ENCODE results near the gene ARAF. TPM values are rescaled to one million over a fixed set of nuclear protein-coding genes. Genes with fewer than 3 reads are reported as not detected.
"Not testable (repeated sequence)": the region's sequence is repeated elsewhere in the genome, so short reads cannot be mapped to it uniquely, and the experiment has no call there.

ARAF gene
- total RNA-seq, 1 donor from 2014 or later: 44.0 TPM

DNA sequence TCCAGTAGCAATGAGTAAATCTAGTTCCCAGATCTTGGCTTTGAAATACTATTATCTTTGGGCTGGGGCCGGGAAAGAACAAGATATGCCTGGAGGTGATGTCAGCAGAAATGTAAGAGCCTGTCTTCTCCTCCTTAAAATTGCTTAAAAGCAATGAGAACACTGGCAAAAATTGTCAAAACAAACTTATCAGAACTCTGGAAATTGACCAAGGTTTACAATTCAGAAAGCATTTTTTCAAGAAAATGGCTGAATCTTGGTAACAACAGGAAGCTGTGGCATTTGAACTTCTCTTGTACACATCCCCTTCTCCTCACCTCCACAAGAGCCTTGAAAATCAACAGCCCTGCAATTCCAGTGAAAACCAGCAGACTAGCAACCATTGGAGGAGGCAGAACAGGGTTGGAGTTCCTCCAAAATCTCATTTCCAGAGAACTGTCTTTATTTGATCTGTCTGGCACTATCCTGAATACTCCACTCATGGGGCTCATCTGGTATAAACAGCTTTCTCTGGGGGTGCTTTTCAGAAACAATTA, 34.8 kb downstream of the ARAF start:
- Histone ChIP-seq H3K79me2 (ENCODE audit: insufficient read depth, low read length) (no peaks in the 10 kb centered on the region), H3K4me3 (ENCODE audit: insufficient read depth, low read depth, low read length) (no peak overlapping the region), H3K4me1 (ENCODE audit: insufficient read depth, low read length) (peaks cover 3% of the 10 kb centered on the region), H3K9ac (ENCODE audit: low read length) (peak overlapping the region; percentile 43), H3K36me3 (ENCODE audit: insufficient read depth, low read length) (no peaks in the 10 kb centered on the region), H2AFZ (ENCODE audit: low read depth, low read length) (no peak overlapping the region), H3K27ac (ENCODE audit: low read depth, low read length) (peak overlapping the region; percentile 61), H4K20me1 (ENCODE audit: insufficient read depth, low read length) (no peaks in the 10 kb centered on the region), H3K27me3 (ENCODE audit: insufficient read depth, low read length) (no peaks in the 10 kb centered on the region), H3K9me3 (ENCODE audit: insufficient read depth, low read depth, low read length) (no peaks in the 10 kb centered on the region), H3K4me2 (ENCODE audit: low read length) (no peak overlapping the region)
- TF ChIP-seq, protein P1, sequence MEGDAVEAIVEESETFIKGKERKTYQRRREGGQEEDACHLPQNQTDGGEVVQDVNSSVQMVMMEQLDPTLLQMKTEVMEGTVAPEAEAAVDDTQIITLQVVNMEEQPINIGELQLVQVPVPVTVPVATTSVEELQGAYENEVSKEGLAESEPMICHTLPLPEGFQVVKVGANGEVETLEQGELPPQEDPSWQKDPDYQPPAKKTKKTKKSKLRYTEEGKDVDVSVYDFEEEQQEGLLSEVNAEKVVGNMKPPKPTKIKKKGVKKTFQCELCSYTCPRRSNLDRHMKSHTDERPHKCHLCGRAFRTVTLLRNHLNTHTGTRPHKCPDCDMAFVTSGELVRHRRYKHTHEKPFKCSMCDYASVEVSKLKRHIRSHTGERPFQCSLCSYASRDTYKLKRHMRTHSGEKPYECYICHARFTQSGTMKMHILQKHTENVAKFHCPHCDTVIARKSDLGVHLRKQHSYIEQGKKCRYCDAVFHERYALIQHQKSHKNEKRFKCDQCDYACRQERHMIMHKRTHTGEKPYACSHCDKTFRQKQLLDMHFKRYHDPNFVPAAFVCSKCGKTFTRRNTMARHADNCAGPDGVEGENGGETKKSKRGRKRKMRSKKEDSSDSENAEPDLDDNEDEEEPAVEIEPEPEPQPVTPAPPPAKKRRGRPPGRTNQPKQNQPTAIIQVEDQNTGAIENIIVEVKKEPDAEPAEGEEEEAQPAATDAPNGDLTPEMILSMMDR (IDR thresholded peaks at IDR 0.05; ENCODE audit: insufficient read depth, low read depth, low read length): no peak
- TF ChIP-seq EZH2 (IDR thresholded peaks at IDR 0.05; ENCODE audit: insufficient read depth, low read length): no peak
- FAIRE-seq (peak; percentile 93), DNase-seq (ENCODE audit: low read depth) (peak; percentile 79)
- Mint-ChIP-seq H3K36me3 (ENCODE audit: low read depth, unreplicated experiment) (peaks cover 3% of the 10 kb centered on the region), H3K4me1 (ENCODE audit: low read depth, unreplicated experiment) (no peaks in the 10 kb centered on the region), H3K27ac (ENCODE audit: unreplicated experiment) (no peak overlapping the region), H3K4me3 (ENCODE audit: unreplicated experiment) (no peak overlapping the region), H3K27me3 (ENCODE audit: low read depth, unreplicated experiment) (no peaks in the 10 kb centered on the region), H3K9me3 (ENCODE audit: unreplicated experiment) (peaks cover 5% of the 10 kb centered on the region)

DNA sequence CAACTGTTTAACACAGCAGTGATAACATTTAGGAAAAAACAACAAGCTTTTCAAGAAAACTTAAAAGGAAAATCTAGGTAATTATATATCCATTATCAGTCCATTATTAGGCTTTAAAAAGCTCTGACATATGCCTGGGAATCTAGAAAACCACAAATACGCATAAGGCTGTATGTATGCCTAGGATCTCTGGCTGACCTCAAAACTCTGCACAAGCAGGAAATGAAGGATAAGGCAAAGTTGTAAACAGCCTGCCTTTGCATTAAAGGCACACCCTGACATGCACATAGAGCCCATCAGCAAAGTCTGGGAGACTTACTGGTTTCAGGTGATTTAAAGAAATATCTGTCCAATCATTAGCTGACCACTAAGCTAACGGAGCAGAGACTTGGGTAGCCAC, 35.3 kb downstream of the ARAF start:
- Mint-ChIP-seq H3K27ac (ENCODE audit: unreplicated experiment) (no peak overlapping the region), H3K9me3 (ENCODE audit: unreplicated experiment) (peaks cover 5% of the 10 kb centered on the region), H3K4me3 (ENCODE audit: unreplicated experiment) (no peak overlapping the region), H3K36me3 (ENCODE audit: low read depth, unreplicated experiment) (peaks cover 3% of the 10 kb centered on the region), H3K27me3 (ENCODE audit: low read depth, unreplicated experiment) (no peaks in the 10 kb centered on the region), H3K4me1 (ENCODE audit: low read depth, unreplicated experiment) (no peaks in the 10 kb centered on the region)
- Histone ChIP-seq H3K9me3 (ENCODE audit: insufficient read depth, low read depth, low read length) (no peaks in the 10 kb centered on the region), H4K20me1 (ENCODE audit: insufficient read depth, low read length) (no peaks in the 10 kb centered on the region), H3K9ac (ENCODE audit: low read length) (peak overlapping the region; percentile 43), H2AFZ (ENCODE audit: low read depth, low read length) (no peak overlapping the region), H3K27ac (ENCODE audit: low read depth, low read length) (peak overlapping the region; percentile 61), H3K79me2 (ENCODE audit: insufficient read depth, low read length) (no peaks in the 10 kb centered on the region), H3K27me3 (ENCODE audit: insufficient read depth, low read length) (no peaks in the 10 kb centered on the region), H3K4me1 (ENCODE audit: insufficient read depth, low read length) (peaks cover 3% of the 10 kb centered on the region), H3K36me3 (ENCODE audit: insufficient read depth, low read length) (no peaks in the 10 kb centered on the region), H3K4me3 (ENCODE audit: insufficient read depth, low read depth, low read length) (no peak overlapping the region), H3K4me2 (ENCODE audit: low read length) (no peak overlapping the region)
- TF ChIP-seq EZH2 (IDR thresholded peaks at IDR 0.05; ENCODE audit: insufficient read depth, low read length): no peak
- TF ChIP-seq, protein P1 (IDR thresholded peaks at IDR 0.05; ENCODE audit: insufficient read depth, low read depth, low read length): no peak
- FAIRE-seq: peak; percentile 62
- DNase-seq (ENCODE audit: low read depth): no peak

DNA sequence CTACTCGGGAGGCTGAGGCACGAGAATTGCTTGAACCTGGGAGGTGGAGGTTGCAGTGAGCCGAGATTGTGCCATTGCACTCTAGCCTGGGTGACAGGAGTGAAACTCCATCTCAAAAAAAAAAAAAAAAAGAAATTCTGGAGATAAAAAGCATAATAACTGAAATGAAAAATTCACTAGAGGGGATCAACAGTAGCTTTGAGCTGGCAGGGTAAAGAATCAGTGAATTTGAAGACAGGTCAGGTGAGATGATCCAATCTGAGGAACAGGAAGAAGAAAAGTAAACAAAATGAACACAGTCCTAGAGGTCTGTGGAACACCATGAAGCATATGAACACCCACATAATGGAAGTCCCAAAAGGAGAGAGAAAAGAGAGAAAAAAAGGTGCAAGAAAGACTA, 36.2 kb downstream of the ARAF start:
- TF ChIP-seq, protein P1 (IDR thresholded peaks at IDR 0.05; ENCODE audit: insufficient read depth, low read depth, low read length): no peak
- TF ChIP-seq EZH2 (IDR thresholded peaks at IDR 0.05; ENCODE audit: insufficient read depth, low read length): no peak
- no peak overlapping the region for H3K4me3 Mint-ChIP-seq (ENCODE audit: unreplicated experiment)
- H3K27me3 Mint-ChIP-seq (ENCODE audit: low read depth, unreplicated experiment): no peaks in the 10 kb centered on the region
- no peak overlapping the region for H2AFZ ChIP-seq (ENCODE audit: low read depth, low read length)
- no peaks in the 10 kb centered on the region for H3K9me3 ChIP-seq (ENCODE audit: insufficient read depth, low read depth, low read length)
- no peaks in the 10 kb centered on the region for H3K36me3 ChIP-seq (ENCODE audit: insufficient read depth, low read length)
- peak; percentile 86 for FAIRE-seq
- H3K27me3 ChIP-seq (ENCODE audit: insufficient read depth, low read length): no peaks in the 10 kb centered on the region
- peaks cover 5% of the 10 kb centered on the region for H3K9me3 Mint-ChIP-seq (ENCODE audit: unreplicated experiment)
- no peak overlapping the region for H3K4me2 ChIP-seq (ENCODE audit: low read length)
- H3K27ac Mint-ChIP-seq (ENCODE audit: unreplicated experiment): no peak overlapping the region
- H3K4me3 ChIP-seq (ENCODE audit: insufficient read depth, low read depth, low read length): no peak overlapping the region
- H3K36me3 Mint-ChIP-seq (ENCODE audit: low read depth, unreplicated experiment): peaks cover 3% of the 10 kb centered on the region
- H3K9ac ChIP-seq (ENCODE audit: low read length): no peak overlapping the region
- DNase-seq (ENCODE audit: low read depth): no peak
- H3K4me1 Mint-ChIP-seq (ENCODE audit: low read depth, unreplicated experiment): no peaks in the 10 kb centered on the region
- no peak overlapping the region for H3K27ac ChIP-seq (ENCODE audit: low read depth, low read length)
- no peaks in the 10 kb centered on the region for H4K20me1 ChIP-seq (ENCODE audit: insufficient read depth, low read length)
- H3K4me1 ChIP-seq (ENCODE audit: insufficient read depth, low read length): peaks cover 3% of the 10 kb centered on the region
- no peaks in the 10 kb centered on the region for H3K79me2 ChIP-seq (ENCODE audit: insufficient read depth, low read length)

DNA sequence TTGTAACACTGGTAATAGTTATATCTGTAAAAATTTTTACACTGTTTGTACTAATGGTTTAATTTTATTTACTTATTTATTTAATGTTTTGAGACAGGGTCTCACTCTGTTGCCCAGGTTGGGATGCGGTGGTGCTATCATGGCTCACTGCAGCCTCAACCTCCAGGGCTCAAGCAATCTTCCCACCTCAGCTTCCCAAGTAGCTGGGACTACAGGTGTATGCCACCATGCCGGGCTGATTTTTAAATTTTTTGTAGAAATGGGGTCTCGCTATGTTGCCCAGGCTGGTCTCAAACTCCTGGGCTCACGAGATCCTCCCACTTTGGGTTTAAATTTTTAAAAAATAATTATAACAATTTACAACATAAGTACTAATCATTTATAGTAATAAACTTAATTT, 42.1 kb downstream of the ARAF start:
- not testable (repeated sequence) for H3K4me2 ChIP-seq (ENCODE audit: low read length); H3K36me3 Mint-ChIP-seq (ENCODE audit: low read depth, unreplicated experiment); H3K27ac ChIP-seq (ENCODE audit: low read depth, low read length); H3K36me3 ChIP-seq (ENCODE audit: insufficient read depth, low read length); H3K27me3 Mint-ChIP-seq (ENCODE audit: low read depth, unreplicated experiment); H3K4me3 ChIP-seq (ENCODE audit: insufficient read depth, low read depth, low read length); H3K9me3 ChIP-seq (ENCODE audit: insufficient read depth, low read depth, low read length); H3K27ac Mint-ChIP-seq (ENCODE audit: unreplicated experiment); H4K20me1 ChIP-seq (ENCODE audit: insufficient read depth, low read length); H3K9ac ChIP-seq (ENCODE audit: low read length); H3K9me3 Mint-ChIP-seq (ENCODE audit: unreplicated experiment); H3K4me3 Mint-ChIP-seq (ENCODE audit: unreplicated experiment); FAIRE-seq; H3K4me1 ChIP-seq (ENCODE audit: insufficient read depth, low read length); DNase-seq (ENCODE audit: low read depth); H3K4me1 Mint-ChIP-seq (ENCODE audit: low read depth, unreplicated experiment); H2AFZ ChIP-seq (ENCODE audit: low read depth, low read length); H3K79me2 ChIP-seq (ENCODE audit: insufficient read depth, low read length); H3K27me3 ChIP-seq (ENCODE audit: insufficient read depth, low read length)

Measured in astrocyte (in vitro differentiated cells and primary cell).